ENCODE results near the gene MACROD1.

DNA sequence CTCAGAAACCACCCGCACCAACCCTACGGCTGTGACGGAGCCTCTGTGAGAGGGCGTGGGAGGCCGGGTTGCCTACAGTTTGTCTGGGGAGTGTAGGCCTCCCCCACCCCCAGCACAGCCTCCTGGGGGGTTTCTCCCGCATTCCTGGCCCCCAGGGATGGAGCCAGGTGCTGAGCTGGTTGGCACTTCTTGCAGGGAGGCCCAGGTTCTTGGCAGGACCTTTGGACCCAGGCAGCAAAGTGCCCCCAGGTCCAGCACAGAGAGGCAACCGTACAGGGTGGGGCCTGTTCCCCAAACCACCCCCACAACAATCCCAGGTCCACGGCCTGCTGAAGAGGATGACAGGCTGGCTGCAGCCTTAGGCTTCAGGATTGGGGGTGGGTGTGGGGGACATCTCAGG, 36.5 kb downstream of the MACROD1 start:
- TF ChIP-seq, protein P1, sequence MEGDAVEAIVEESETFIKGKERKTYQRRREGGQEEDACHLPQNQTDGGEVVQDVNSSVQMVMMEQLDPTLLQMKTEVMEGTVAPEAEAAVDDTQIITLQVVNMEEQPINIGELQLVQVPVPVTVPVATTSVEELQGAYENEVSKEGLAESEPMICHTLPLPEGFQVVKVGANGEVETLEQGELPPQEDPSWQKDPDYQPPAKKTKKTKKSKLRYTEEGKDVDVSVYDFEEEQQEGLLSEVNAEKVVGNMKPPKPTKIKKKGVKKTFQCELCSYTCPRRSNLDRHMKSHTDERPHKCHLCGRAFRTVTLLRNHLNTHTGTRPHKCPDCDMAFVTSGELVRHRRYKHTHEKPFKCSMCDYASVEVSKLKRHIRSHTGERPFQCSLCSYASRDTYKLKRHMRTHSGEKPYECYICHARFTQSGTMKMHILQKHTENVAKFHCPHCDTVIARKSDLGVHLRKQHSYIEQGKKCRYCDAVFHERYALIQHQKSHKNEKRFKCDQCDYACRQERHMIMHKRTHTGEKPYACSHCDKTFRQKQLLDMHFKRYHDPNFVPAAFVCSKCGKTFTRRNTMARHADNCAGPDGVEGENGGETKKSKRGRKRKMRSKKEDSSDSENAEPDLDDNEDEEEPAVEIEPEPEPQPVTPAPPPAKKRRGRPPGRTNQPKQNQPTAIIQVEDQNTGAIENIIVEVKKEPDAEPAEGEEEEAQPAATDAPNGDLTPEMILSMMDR (IDR thresholded peaks at IDR 0.05): no peak
- no peak for TF ChIP-seq POLR2A (IDR thresholded peaks at IDR 0.05)
- no peak for TF ChIP-seq POLR2AphosphoS5 (IDR thresholded peaks at IDR 0.05)

Data from prostate gland (tissue), 2 donors.